HFFc6 (cell line): Measurements from ENCODE around the gene TLR4. TPM values are rescaled to one million over a fixed set of nuclear protein-coding genes. Genes with fewer than 3 reads are reported as not detected.

Experiments used
- DNase-seq: peaks from one replicate; pipeline ENCODE4 v3.0.0-alpha.2; 2018
- H3K27ac Mint-ChIP-seq: 2 replicates; pipeline ENCODE4 v1.8.0; 2020; ENCODE audit warnings: mild to moderate bottlenecking, mixed read lengths
- H3K27me3 Mint-ChIP-seq: 2 replicates; pipeline ENCODE4 v1.8.0; 2021; ENCODE audit warnings: mild to moderate bottlenecking, moderate library complexity, mixed read lengths; ENCODE audit not compliant: insufficient read depth
- H3K36me3 Mint-ChIP-seq: 2 replicates; pipeline ENCODE4 v1.8.0; 2021; ENCODE audit warnings: low read depth, mixed read lengths
- H3K4me1 Mint-ChIP-seq: 2 replicates; pipeline ENCODE4 v1.8.0; 2020; ENCODE audit warnings: low read depth, mixed read lengths
- H3K4me3 Mint-ChIP-seq: 2 replicates; pipeline ENCODE4 v1.8.0; 2020; ENCODE audit warnings: mild to moderate bottlenecking, moderate library complexity, mixed read lengths
- H3K9me3 Mint-ChIP-seq: 2 replicates; pipeline ENCODE4 v1.8.0; 2020; ENCODE audit warnings: mild to moderate bottlenecking, mixed read lengths
- total RNA-seq, 6 experiments: library from RNA; stranded (reverse); fragmentation: NEBNext Ultra II Directional; extraction: Animal tissue kit (Norgen Biotek cat#: 25700); gene quantifications; 2 replicates in 1 of 6; 3 replicates in 5 of 6; pipeline ENCODE4 v1.2.3, GENCODE V29; 2021
- TF ChIP-seq, protein P1 (sequence below): fragments of 200-600 bp; sonication (generic); IDR thresholded peaks from 2 replicates; pipeline ENCODE4 v1.5.0; 2021; ENCODE audit warnings: antibody characterized with exemption, mild to moderate bottlenecking

TLR4 gene
- total RNA-seq, 6 experiments from 2014 or later = 1.7 to 18.5 (median 2.7) TPM

DNA sequence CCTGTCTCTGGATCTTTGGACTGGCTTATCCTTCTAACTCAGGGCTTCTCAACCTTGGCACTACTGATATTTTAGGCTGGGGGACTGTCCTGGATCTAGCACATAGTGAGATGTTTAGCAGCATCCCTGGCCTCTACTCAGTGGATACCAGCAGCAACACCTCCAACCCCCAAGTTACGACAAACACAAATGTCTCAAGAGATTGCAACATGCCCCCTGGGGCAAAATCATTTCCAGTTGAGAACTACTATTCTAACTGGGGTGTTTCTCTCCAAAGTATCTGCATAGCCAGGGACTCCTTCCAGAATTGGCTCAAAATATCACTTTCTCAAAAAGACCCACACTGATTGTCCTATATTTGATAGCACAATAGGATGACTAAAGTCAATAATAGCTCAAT lies 7.2 kb upstream of the TLR4 start:
- Mint-ChIP-seq H3K36me3 (peaks cover 6% of the 10 kb centered on the region; the same call in 1 of the 2 replicates), H3K27ac (no peak overlapping the region), H3K4me3 (no peak overlapping the region), H3K4me1 (peaks cover 10% of the 10 kb centered on the region; the same call in 1 of the 2 replicates), H3K27me3 (peaks cover 3% of the 10 kb centered on the region; the same call in 1 of the 2 replicates), H3K9me3 (peaks cover 32% of the 10 kb centered on the region)
- TF ChIP-seq, protein P1, sequence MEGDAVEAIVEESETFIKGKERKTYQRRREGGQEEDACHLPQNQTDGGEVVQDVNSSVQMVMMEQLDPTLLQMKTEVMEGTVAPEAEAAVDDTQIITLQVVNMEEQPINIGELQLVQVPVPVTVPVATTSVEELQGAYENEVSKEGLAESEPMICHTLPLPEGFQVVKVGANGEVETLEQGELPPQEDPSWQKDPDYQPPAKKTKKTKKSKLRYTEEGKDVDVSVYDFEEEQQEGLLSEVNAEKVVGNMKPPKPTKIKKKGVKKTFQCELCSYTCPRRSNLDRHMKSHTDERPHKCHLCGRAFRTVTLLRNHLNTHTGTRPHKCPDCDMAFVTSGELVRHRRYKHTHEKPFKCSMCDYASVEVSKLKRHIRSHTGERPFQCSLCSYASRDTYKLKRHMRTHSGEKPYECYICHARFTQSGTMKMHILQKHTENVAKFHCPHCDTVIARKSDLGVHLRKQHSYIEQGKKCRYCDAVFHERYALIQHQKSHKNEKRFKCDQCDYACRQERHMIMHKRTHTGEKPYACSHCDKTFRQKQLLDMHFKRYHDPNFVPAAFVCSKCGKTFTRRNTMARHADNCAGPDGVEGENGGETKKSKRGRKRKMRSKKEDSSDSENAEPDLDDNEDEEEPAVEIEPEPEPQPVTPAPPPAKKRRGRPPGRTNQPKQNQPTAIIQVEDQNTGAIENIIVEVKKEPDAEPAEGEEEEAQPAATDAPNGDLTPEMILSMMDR = no peak
- no peak for DNase-seq

DNA sequence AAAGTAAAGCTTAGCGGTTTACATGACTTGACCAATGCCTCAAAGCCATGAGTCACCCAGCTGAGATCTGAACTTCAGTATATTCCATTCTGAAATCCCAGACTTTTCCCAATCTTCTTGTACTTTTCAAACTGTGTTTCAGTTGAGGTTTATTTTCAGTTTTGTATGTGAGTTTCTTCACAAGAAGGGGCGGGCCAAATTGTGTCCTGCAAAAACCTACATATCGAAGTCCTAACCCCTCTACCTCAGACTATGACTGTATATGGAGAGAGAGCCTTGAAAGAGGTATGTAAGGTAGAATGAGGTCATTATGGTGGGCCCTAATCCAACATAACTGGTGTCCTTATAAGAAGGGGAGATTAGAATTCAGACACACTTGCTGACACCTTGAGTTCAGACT lies 666 bp upstream of the TLR4 start:
- TF ChIP-seq, protein P1 = no peak
- no peak for DNase-seq
- peak overlapping the region; percentile 93 for H3K4me3 Mint-ChIP-seq
- H3K27ac Mint-ChIP-seq = peak overlapping the region; percentile 94
- H3K9me3 Mint-ChIP-seq = peaks cover 6% of the 10 kb centered on the region; the same call in 1 of the 2 replicates
- peaks cover 22% of the 10 kb centered on the region; the same call in 1 of the 2 replicates for H3K36me3 Mint-ChIP-seq
- peaks cover 31% of the 10 kb centered on the region; the same call in 1 of the 2 replicates for H3K4me1 Mint-ChIP-seq
- no peaks in the 10 kb centered on the region; the same call in 1 of the 2 replicates for H3K27me3 Mint-ChIP-seq

DNA sequence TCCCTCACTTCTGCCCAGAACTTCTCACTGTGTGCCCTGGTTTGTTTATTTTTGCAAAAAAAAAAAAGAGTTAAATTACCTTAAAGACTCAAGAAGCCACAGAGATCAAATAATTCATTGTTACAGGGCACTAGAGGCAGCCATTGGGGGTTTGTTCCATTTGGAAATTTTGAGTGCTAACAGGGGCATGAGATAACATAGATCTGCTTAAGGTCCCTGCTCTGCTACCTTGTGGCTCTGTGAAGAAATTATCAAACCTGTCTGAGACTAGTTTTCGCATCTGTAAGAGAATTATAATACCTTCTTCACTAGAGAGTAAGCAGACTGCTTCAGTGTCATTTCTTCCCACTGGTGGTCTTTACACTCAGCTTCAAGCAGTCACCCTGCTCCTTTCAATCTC lies 394 bp downstream of the TLR4 start:
- TF ChIP-seq, protein P1 = no peak
- Mint-ChIP-seq H3K27ac (peak overlapping the region; percentile 94), H3K4me3 (peak overlapping the region; percentile 93), H3K27me3 (no peaks in the 10 kb centered on the region; the same call in 1 of the 2 replicates), H3K4me1 (peaks cover 31% of the 10 kb centered on the region; the same call in 1 of the 2 replicates), H3K9me3 (peaks cover 3% of the 10 kb centered on the region; the same call in 1 of the 2 replicates), H3K36me3 (peaks cover 22% of the 10 kb centered on the region; the same call in 1 of the 2 replicates)
- no peak for DNase-seq

DNA sequence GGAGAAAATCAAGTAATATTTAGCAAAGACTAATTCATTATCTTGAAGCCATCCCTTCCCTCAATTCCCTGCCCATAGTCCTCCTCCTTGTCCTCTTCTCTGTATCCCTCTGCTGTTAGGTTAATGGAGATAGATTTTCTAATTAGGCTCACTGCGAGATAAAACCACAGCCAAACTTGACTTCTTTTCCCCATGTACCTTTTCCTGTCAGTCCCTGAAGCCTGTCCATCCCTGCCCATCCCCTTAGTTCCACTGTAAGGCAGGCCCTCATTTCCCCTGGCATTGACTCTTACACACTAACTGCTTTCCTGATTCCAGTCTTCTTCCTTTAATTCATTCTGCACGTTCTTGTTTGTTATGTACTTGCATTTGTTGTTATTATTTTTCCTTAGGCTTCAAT lies 1.2 kb downstream of the TLR4 start:
- no peaks in the 10 kb centered on the region; the same call in 1 of the 2 replicates for H3K27me3 Mint-ChIP-seq
- H3K4me3 Mint-ChIP-seq = peak overlapping the region; percentile 93
- no peak for DNase-seq
- H3K27ac Mint-ChIP-seq = peak overlapping the region; percentile 94; the same call in 1 of the 2 replicates
- H3K4me1 Mint-ChIP-seq = peaks cover 31% of the 10 kb centered on the region; the same call in 1 of the 2 replicates
- H3K36me3 Mint-ChIP-seq = peaks cover 22% of the 10 kb centered on the region; the same call in 1 of the 2 replicates
- TF ChIP-seq, protein P1 = no peak
- peaks cover 3% of the 10 kb centered on the region; the same call in 1 of the 2 replicates for H3K9me3 Mint-ChIP-seq

DNA sequence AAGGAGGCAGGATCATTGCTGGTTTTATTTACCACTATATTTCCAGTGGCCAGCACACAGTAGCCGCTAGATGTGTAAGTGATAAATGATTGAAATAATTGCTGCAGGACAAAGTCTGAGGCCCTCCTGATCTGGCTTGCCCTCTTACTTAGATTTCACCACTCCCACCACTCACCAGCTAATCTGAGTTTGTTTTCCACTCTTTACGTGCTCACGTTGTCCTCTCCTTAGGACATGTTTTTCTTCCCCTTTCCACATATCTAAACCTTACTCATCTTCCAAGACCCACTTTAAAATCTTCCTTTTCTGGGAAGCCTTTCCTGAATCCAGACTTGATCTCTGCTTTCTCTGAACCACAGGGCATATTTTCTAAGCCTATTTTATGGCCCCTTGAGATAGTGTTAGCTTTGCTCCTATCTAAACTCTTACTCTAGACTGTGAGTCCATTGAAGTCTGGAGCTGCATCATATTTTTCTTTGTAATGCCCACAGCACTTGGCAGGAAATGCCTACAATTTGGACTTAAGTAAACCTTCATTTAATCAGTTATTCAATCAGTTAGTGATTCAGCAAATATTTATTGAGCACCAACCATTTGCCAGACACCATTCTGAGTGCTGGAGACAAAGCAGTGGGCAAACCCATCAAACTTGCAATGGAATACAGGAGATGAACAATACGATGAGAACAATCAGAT lies 2.4 kb downstream of the TLR4 start:
- peaks cover 31% of the 10 kb centered on the region; the same call in 1 of the 2 replicates for H3K4me1 Mint-ChIP-seq
- peak overlapping the region; percentile 76 for H3K4me3 Mint-ChIP-seq
- no peaks in the 10 kb centered on the region; the same call in 1 of the 2 replicates for H3K27me3 Mint-ChIP-seq
- TF ChIP-seq, protein P1 = no peak
- DNase-seq = peak; percentile 49
- peaks cover 16% of the 10 kb centered on the region; the same call in 1 of the 2 replicates for H3K36me3 Mint-ChIP-seq
- peaks cover 3% of the 10 kb centered on the region; the same call in 1 of the 2 replicates for H3K9me3 Mint-ChIP-seq
- H3K27ac Mint-ChIP-seq = peak overlapping the region; percentile 80; the same call in 1 of the 2 replicates
